HL-60 (cell line): ENCODE results near the gene HES7.

Experiments used
- DNase-seq, 2 experiments: peaks; one replicate each; pipeline ENCODE4 v3.0.0-alpha.2; 2010 to 2020; ENCODE audit warnings: low read depth in 1 of 2, low spot score in 1 of 2
- H3K27ac ChIP-seq: fragments of 250-450 bp; sonication (Bioruptor Pico); replicated peaks from 2 replicates; pipeline ENCODE4 v1.5.1; 2020; ENCODE audit warnings: mild to moderate bottlenecking, moderate library complexity
- H3K27me3 ChIP-seq: fragments of 250-450 bp; sonication (Bioruptor Pico); 2 replicates; pipeline ENCODE4 v1.5.1; 2021; ENCODE audit warnings: mild to moderate bottlenecking, moderate library complexity; ENCODE audit not compliant: insufficient read depth, poor library complexity, severe bottlenecking
- H3K4me3 ChIP-seq: replicated peaks from 2 replicates; pipeline ENCODE4 v1.5.1; 2011; ENCODE audit warnings: mild to moderate bottlenecking, control low read depth, low read length; ENCODE audit not compliant: insufficient read depth
- CTCF ChIP-seq: IDR thresholded peaks from one replicate; pipeline ENCODE4 v1.5.1; 2011; ENCODE audit warnings: low read length, control low read depth, inconsistent platforms; ENCODE audit not compliant: insufficient read depth
- GABPA ChIP-seq: IDR thresholded peaks from 2 replicates; pipeline ENCODE4 v1.6.1; 2012; ENCODE audit warnings: low read depth
- POLR2AphosphoS5 ChIP-seq: IDR thresholded peaks from 2 replicates; pipeline ENCODE4 v1.6.1; 2012; ENCODE audit warnings: low read depth
- REST ChIP-seq: IDR thresholded peaks from 2 replicates; pipeline ENCODE4 v1.6.1; 2012; ENCODE audit warnings: low read depth; ENCODE audit not compliant: insufficient replicate concordance
- SPI1 ChIP-seq: IDR thresholded peaks from 2 replicates; pipeline ENCODE4 v1.6.1; 2012; ENCODE audit warnings: low read depth, mild to moderate bottlenecking, borderline replicate concordance

The HES7 gene

GRCh38 chr17:8133399-8133798 is 9.5 kb upstream of the HES7 start:
- H3K4me3 ChIP-seq = no peak overlapping the region
- no peaks in the 10 kb centered on the region for H3K27me3 ChIP-seq
- H3K27ac ChIP-seq = no peak overlapping the region
- TF ChIP-seq POLR2AphosphoS5 = no peak
- no peak for TF ChIP-seq CTCF
- TF ChIP-seq GABPA = no peak
- TF ChIP-seq REST = no peak
- TF ChIP-seq SPI1 = no peak
- no peak for DNase-seq

- Histone ChIP-seq H3K4me3 (no peak overlapping the region), H3K27me3 (no peaks in the 10 kb centered on the region), H3K27ac (no peak overlapping the region)
- DNase-seq = no peak
- TF ChIP-seq REST (no peak), GABPA (no peak), SPI1 (no peak), POLR2AphosphoS5 (no peak), CTCF (no peak)
These were observed 8.0 kb upstream of the HES7 start for GRCh38 chr17:8131844-8132441.

GRCh38 chr17:8128125-8128784 is 4.3 kb upstream of the HES7 start:
- H3K4me3 ChIP-seq = no peak overlapping the region
- no peak overlapping the region for H3K27ac ChIP-seq
- DNase-seq = no peak
- TF ChIP-seq POLR2AphosphoS5 = no peak
- TF ChIP-seq CTCF = no peak
- no peak for TF ChIP-seq GABPA
- no peak for TF ChIP-seq SPI1
- TF ChIP-seq REST = no peak
- peaks cover 4% of the 10 kb centered on the region for H3K27me3 ChIP-seq
